Stimulated activated CD4-positive, alpha-beta T cell treated with anti-CD3 and anti-CD28 coated beads, Interleukin-15, amount 100 ng/mL, for 1 hour (primary cell): ENCODE results near the gene RUFY4.

Experiments
- DNase-seq, 2 donors: peaks; one replicate each; pipeline ENCODE4 v3.0.0-alpha.2; 2020; ENCODE audit warnings: low read depth in 1 of 2, low spot score in 1 of 2

The RUFY4 gene

GRCh38 chr2:218060950-218061660, 7.9 kb upstream of the RUFY4 start:
- DNase-seq: no peak

- no peak for DNase-seq
These were observed 5.6 kb upstream of the RUFY4 start for GRCh38 chr2:218063486-218063885.

GRCh38 chr2:218063896-218064295, 5.2 kb upstream of the RUFY4 start:
- DNase-seq: no peak

GRCh38 chr2:218065239-218066006, 3.6 kb upstream of the RUFY4 start:
- DNase-seq: no peak

GRCh38 chr2:218066926-218067515, 2.0 kb upstream of the RUFY4 start:
- no peak for DNase-seq

- DNase-seq: no peak
These were observed 1.5 kb upstream of the RUFY4 start for GRCh38 chr2:218067523-218067922.

DNA sequence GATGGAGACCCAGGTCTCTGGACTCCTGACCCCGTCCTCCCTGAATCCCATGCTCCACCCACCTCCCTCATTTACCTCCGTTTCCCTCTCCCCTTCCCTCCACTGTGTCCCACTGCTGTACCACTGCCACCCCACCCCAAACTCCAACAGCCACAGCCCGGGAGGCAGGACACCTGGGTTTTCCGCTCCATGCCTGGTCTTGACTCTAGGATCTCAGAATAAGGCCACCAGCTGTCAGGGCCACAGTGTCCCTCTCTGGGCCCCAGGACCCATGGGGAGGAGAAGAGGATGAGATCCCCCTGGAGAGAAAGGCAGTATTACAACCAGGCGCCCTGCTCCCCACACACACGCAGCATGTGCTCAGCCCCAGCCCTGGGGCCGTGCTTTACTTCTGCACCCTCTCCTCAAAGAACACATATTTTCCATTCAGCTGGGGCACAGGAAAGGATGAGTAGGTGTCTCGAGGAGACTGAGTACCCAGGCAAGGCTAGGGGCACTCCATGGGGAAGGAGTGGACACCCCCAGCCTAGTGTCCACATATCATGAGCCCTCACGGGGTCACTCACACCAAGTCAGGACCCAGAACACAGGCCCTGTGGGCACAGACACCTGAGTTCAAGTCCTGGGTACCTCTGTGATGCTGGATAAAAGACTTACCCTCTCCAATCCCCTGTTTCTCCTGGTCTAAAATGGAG, 700 bp downstream of the RUFY4 start:
- DNase-seq: no peak

DNA sequence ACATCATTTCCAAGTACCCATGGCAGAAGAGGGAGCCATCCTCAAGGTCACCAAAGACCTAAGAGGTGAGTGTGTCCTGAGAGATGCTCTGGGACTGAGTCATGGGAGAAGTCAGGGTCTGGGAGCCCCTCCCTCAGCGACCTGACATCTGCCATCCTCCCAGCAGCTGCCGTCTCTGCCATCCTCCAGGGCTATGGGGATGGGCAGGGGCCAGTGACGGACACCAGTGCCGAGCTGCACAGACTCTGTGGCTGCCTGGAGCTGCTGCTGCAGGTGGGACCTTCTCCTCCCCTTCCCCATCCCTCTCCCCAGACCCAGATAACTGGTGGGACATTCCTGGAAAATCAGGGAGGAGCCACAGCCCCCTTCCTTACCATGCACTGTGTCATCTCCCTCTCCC, 1.5 kb downstream of the RUFY4 start:
- DNase-seq: no peak

GRCh38 chr2:218071218-218071937, 2.3 kb downstream of the RUFY4 start:
- DNase-seq: no peak

DNA sequence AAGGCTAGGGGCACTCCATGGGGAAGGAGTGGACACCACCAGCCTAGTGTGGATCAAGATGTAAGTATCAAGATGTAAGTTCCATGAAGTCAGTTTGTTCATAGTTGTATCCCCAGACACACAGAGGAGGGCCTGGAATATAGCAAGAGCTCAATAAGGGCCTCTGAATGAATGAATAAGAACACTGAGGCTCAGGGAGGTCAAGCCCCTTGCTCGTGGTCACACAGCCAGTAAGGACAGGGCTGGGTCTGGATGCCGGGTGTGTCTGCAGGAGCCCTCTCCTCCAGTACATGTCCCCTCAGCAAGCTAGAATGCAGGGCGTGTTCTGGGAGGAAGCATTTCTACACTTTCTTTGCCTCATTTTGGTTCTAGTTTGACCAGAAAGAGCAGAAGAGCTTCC, 2.9 kb downstream of the RUFY4 start:
- DNase-seq: no peak

GRCh38 chr2:218072478-218073024, 3.5 kb downstream of the RUFY4 start:
- DNase-seq: no peak

DNA sequence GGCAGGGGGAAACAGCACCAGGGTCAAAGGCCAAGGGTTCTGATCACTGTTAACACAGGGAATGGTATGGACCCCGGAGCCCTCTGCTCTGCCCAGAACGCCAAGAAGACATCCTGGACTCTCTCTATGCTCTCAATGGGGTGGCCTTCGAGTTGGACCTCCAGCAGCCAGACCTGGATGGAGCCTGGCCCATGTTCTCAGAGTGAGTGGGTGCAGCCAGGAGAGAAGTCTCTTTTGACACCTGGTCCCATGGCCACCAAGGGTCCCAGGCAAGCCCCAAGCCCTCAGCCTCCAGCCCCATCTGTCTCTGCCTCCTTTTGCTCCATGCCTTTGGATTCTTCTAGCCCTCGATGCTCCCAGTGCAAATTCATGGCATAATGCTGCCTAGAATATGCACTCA, 4.1 kb downstream of the RUFY4 start:
- no peak for DNase-seq

DNA sequence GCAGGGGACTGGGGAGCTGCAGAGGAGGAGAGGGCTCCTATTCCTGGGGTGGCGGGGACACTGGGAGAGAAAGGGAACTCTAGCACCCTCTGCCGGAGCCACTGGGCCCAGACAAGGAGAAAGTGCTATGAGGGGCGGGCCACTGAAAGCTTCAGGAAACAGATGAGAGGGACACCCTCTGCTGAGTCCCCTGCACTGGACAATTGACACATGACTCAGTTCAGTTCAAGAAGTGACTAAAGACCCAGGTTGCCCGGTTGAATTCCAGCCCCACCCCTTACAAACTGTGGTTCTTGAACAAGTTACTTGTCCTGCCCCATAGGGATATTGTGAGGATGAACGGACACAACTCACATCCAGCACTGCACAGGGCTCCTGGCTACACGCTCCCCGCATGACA, 5.0 kb downstream of the RUFY4 start:
- DNase-seq: no peak

- no peak for DNase-seq
These were observed 7.1 kb downstream of the RUFY4 start for GRCh38 chr2:218075975-218076811.

GRCh38 chr2:218077464-218078216, 8.6 kb downstream of the RUFY4 start:
- no peak for DNase-seq

GRCh38 chr2:218079943-218080913, 11.2 kb downstream of the RUFY4 start:
- DNase-seq: no peak

- DNase-seq: no peak
These were observed 12.0 kb downstream of the RUFY4 start for GRCh38 chr2:218081063-218081462.

GRCh38 chr2:218081695-218082094, 12.6 kb downstream of the RUFY4 start:
- DNase-seq: no peak
